ENCODE data around the gene DSG2. TPM values are rescaled to one million over a fixed set of nuclear protein-coding genes. Genes with fewer than 3 reads are reported as not detected.

The DSG2 gene
- total RNA-seq, 1 experiment from 2014 or later = 39.1 TPM

DNA sequence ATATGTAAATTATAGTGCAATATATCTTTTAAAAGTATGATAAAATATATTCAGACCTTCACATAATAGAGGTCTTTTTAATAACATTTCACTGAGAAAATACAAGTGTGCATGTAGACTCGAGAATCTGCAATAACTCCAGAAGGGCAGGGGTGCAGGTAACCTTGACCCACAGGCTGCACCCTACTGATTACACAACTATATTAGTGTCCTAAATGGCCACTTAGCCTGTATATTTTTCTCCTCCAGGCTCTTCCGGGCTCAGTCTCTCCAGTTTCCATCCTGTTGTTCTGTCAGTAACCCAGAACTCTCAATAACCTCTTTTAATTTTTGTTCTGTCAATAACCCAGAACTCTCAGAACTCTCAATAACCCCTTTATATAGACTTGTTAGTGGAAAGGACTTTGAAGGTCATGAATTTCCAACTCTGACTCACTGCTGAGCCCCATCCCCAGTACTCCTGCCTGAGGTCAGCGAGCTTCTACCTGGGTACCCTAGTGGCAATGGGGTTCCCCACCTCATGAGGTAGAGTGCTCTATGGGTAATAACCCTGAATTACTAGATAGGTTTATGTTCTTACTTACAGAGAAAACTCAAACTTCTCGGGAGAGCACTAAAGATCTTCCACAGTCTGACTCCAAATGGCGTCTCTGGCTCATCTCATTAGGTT lies 85.3 kb downstream of the DSG2 start:
- DNase-seq (ENCODE audit: extremely low read depth, low read depth) = no peak

DNA sequence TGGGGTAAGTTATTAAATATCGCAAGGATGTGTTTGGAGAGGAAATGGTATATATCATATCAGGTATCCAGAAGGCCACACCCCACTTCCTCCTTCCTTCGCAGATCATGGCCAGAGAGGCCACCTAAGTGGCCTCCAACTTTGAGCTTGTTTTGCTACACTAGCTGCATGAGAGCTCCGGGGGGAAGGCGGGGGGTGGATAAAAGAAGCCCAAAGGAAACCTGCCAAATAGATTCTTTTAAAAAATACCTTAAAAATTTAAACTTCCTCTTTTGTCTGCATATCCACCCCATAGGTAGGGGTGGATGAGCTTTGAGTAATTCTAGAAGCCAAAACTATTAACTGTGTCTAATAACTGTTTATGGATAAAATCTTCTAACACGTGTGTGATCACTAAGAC lies 88.0 kb downstream of the DSG2 start:
- no peak for DNase-seq (ENCODE audit: extremely low read depth, low read depth)

DNA sequence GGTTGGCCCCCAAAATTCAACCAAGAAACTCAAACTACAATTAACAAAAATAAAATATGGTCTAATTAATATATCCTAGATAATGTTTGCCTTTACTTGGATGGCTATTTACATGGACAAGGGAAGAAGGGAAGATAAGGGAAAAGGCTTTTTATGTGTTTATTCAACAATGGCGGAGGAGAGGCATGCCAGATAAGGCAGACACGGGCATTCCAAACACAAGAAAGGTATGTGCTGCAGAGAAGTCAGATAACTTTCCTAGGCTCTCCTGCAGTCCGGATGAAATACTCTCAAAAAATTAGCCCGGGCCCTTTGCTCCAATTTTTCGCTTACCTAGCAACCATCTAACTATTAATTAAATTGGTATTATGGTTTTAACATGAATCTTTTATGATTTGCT lies 88.6 kb downstream of the DSG2 start:
- no peak for DNase-seq (ENCODE audit: extremely low read depth, low read depth)

DNA sequence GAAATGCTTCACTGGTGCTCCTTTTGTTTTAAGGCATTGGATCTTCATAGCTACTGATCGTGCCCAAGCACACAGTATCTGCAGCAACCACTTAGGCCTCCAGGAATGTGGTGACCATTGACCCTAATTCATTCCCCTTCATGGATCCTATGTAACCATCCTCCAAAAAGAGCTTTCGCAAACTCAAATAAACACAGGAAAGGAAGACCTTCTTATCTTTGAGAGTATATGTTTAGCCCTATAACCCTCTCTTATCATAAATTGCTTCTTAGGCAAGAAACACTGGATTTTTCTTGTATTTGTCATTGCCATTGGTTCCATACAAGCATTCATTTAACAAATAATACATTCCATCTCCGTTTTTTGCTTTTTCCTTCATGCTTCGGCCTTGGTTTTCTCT lies 89.6 kb downstream of the DSG2 start:
- no peak for DNase-seq (ENCODE audit: extremely low read depth, low read depth)

DNA sequence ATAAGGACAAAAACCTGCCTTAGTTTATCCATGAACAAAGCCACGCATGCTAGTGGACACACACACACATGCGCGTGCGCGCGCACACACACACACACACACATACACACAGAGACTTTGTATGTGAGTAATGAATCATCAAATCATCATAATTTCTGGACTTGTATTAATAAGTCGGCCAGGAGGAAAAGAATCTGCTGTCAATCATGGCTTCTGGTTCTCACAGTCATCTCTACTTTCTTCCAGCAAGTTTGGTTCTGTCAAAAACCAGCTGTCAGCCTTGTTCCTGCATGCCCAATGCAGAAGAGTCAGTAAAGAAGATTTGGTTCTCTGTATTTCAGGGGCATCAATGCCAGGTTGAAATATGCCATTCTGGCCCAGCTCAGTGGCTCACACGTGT lies 92.6 kb downstream of the DSG2 start:
- no peak for DNase-seq (ENCODE audit: extremely low read depth, low read depth)

DNA sequence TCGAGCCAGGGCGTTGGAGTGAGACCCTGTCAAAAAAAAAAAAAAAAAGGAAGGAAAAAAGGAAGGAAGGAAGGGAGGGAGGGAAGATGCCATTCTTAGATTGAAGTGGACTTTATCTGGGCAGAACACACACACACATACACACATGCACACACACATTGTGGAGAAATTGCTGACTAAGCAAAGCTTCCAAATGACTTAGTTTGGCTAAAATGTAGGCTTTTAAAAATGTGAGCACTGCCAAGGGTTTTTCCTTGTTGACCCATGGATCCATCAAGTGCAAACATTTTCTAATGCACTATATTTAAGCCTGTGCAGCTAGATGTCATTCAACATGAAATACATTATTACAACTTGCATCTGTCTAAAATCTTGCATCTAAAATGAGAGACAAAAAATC lies 93.1 kb downstream of the DSG2 start:
- no peak for DNase-seq (ENCODE audit: extremely low read depth, low read depth)

DNA sequence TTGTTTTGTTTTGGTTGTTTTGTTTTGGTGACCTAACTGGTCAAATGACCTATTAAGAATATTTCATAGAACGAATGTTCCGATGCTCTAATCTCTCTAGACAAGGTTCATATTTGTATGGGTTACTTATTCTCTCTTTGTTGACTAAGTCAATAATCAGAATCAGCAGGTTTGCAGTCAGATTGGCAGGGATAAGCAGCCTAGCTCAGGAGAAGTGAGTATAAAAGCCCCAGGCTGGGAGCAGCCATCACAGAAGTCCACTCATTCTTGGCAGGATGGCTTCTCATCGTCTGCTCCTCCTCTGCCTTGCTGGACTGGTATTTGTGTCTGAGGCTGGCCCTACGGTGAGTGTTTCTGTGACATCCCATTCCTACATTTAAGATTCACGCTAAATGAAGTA lies 93.7 kb downstream of the DSG2 start, which contains the start of gene TTR:
Gene TTR (plus strand): TSS at position 250 of the 400 bp plus-strand sequence. CDS start 26 bp downstream, at position 276.
- DNase-seq (ENCODE audit: extremely low read depth, low read depth) = no peak

DNA sequence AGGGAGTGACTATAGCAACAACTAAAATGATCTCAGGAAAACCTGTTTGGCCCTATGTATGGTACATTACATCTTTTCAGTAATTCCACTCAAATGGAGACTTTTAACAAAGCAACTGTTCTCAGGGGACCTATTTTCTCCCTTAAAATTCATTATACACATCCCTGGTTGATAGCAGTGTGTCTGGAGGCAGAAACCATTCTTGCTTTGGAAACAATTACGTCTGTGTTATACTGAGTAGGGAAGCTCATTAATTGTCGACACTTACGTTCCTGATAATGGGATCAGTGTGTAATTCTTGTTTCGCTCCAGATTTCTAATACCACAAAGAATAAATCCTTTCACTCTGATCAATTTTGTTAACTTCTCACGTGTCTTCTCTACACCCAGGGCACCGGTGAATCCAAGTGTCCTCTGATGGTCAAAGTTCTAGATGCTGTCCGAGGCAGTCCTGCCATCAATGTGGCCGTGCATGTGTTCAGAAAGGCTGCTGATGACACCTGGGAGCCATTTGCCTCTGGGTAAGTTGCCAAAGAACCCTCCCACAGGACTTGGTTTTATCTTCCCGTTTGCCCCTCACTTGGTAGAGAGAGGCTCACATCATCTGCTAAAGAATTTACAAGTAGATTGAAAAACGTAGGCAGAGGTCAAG lies 94.7 kb downstream of the DSG2 start:
- no peak for DNase-seq (ENCODE audit: extremely low read depth, low read depth)

DNA sequence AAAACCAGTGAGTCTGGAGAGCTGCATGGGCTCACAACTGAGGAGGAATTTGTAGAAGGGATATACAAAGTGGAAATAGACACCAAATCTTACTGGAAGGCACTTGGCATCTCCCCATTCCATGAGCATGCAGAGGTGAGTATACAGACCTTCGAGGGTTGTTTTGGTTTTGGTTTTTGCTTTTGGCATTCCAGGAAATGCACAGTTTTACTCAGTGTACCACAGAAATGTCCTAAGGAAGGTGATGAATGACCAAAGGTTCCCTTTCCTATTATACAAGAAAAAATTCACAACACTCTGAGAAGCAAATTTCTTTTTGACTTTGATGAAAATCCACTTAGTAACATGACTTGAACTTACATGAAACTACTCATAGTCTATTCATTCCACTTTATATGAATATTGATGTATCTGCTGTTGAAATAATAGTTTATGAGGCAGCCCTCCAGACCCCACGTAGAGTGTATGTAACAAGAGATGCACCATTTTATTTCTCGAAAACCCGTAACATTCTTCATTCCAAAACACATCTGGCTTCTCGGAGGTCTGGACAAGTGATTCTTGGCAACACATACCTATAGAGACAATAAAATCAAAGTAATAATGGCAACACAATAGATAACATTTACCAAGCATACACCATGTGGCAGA lies 97.3 kb downstream of the DSG2 start:
- no peak for DNase-seq (ENCODE audit: extremely low read depth, low read depth)

DNA sequence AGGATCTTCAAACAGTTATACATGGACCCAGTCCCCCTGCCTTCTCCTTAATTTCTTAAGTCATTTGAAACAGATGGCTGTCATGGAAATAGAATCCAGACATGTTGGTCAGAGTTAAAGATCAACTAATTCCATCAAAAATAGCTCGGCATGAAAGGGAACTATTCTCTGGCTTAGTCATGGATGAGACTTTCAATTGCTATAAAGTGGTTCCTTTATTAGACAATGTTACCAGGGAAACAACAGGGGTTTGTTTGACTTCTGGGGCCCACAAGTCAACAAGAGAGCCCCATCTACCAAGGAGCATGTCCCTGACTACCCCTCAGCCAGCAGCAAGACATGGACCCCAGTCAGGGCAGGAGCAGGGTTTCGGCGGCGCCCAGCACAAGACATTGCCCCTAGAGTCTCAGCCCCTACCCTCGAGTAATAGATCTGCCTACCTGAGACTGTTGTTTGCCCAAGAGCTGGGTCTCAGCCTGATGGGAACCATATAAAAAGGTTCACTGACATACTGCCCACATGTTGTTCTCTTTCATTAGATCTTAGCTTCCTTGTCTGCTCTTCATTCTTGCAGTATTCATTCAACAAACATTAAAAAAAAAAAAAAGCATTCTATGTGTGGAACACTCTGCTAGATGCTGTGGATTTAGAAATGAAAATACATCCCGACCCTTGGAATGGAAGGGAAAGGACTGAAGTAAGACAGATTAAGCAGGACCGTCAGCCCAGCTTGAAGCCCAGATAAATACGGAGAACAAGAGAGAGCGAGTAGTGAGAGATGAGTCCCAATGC lies 98.3 kb downstream of the DSG2 start:
- DNase-seq (ENCODE audit: extremely low read depth, low read depth) = no peak

DNA sequence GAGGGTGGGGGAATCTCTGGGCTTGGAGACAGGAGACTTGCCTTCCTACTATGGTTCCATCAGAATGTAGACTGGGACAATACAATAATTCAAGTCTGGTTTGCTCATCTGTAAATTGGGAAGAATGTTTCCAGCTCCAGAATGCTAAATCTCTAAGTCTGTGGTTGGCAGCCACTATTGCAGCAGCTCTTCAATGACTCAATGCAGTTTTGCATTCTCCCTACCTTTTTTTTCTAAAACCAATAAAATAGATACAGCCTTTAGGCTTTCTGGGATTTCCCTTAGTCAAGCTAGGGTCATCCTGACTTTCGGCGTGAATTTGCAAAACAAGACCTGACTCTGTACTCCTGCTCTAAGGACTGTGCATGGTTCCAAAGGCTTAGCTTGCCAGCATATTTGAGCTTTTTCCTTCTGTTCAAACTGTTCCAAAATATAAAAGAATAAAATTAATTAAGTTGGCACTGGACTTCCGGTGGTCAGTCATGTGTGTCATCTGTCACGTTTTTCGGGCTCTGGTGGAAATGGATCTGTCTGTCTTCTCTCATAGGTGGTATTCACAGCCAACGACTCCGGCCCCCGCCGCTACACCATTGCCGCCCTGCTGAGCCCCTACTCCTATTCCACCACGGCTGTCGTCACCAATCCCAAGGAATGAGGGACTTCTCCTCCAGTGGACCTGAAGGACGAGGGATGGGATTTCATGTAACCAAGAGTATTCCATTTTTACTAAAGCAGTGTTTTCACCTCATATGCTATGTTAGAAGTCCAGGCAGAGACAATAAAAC lies 100.2 kb downstream of the DSG2 start:
- DNase-seq (ENCODE audit: extremely low read depth, low read depth) = no peak

Other genes with a start within 250 kb of the DSG2 start
- gene DSG1, start 180.0 kb upstream of the DSG2 start, total RNA-seq (2014; rRNA removed; shearing (Covaris generic)) = 0.02 TPM in 1 of 2 replicates, not detected in the other
- not detected in 2 replicates for gene DSG4, start 121.4 kb upstream of the DSG2 start, total RNA-seq (2014; rRNA removed; shearing (Covaris generic))
- gene DSG3, start 50.4 kb upstream of the DSG2 start, total RNA-seq (2014; rRNA removed; shearing (Covaris generic)) = not detected in 2 replicates
- gene TTR, start 93.7 kb downstream of the DSG2 start, total RNA-seq (2014; rRNA removed; shearing (Covaris generic)) = not detected in 2 replicates
- gene B4GALT6, start 186.4 kb downstream of the DSG2 start, total RNA-seq (2014; rRNA removed; shearing (Covaris generic)) = 17.4 and 21.4 TPM in 2 replicates